ENCODE measurements around the gene ALKAL2. TPM values are rescaled to one million over a fixed set of nuclear protein-coding genes. Genes with fewer than 3 reads are reported as not detected.

The ALKAL2 gene
- total and polyA plus RNA-seq, 9 donors, result 1.1 to 3.1 (median 1.7) TPM

DNA sequence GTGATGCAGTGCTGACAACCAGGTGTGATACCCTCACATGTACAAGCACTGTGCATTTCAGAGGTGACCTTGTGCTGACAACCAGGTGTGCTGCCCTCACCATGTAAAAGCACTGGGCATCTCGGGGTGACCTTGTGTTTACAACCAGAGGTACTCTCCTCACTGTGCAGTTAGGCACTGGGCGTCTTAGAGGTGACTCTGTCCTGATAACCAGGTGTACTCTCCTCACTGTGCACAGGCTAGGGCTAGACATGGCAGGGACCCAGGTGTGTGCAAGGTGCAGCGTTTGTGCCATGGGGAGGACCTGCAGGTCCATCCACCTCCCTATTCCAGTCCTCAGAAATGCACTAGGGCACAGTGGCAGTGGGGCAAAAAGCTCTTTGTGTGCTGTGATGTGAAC, 8.5 kb upstream of the ALKAL2 start:
- no peak overlapping the region for H3K4me3 ChIP-seq (ENCODE audit: low read length)
- no peaks in the 10 kb centered on the region for H3K4me1 ChIP-seq (ENCODE audit: control insufficient read depth, insufficient read depth, low read length)
- H3K27me3 ChIP-seq (ENCODE audit: control insufficient read depth, insufficient read depth, low read length), result peaks cover 11% of the 10 kb centered on the region
- H3K27ac ChIP-seq (ENCODE audit: low read length), result no peak overlapping the region
- DNase-seq, result no peak
- no peaks in the 10 kb centered on the region for H3K9me3 ChIP-seq (replicated peaks; ENCODE audit: control insufficient read depth, low read depth, low read length)
- no peaks in the 10 kb centered on the region for H3K36me3 ChIP-seq (ENCODE audit: control insufficient read depth, insufficient read depth, low read length)
- 80% methylated on average over 2 of the region's 3 CpGs for WGBS (ENCODE audit: insufficient coverage)

- Histone ChIP-seq H3K4me3 (ENCODE audit: low read length) (no peak overlapping the region), H3K36me3 (ENCODE audit: control insufficient read depth, insufficient read depth, low read length) (no peaks in the 10 kb centered on the region), H3K4me1 (ENCODE audit: control insufficient read depth, insufficient read depth, low read length) (no peaks in the 10 kb centered on the region), H3K27ac (ENCODE audit: low read length) (no peak overlapping the region), H3K27me3 (ENCODE audit: control insufficient read depth, insufficient read depth, low read length) (peaks cover 16% of the 10 kb centered on the region), H3K9me3 (replicated peaks; ENCODE audit: control insufficient read depth, low read depth, low read length) (no peaks in the 10 kb centered on the region)
- 82% methylated on average over 5 of the region's 5 CpGs for WGBS (ENCODE audit: insufficient coverage)
- no peak for DNase-seq
Measured at GRCh38 chr2:295090-295489, 7.2 kb upstream of the ALKAL2 start.

DNA sequence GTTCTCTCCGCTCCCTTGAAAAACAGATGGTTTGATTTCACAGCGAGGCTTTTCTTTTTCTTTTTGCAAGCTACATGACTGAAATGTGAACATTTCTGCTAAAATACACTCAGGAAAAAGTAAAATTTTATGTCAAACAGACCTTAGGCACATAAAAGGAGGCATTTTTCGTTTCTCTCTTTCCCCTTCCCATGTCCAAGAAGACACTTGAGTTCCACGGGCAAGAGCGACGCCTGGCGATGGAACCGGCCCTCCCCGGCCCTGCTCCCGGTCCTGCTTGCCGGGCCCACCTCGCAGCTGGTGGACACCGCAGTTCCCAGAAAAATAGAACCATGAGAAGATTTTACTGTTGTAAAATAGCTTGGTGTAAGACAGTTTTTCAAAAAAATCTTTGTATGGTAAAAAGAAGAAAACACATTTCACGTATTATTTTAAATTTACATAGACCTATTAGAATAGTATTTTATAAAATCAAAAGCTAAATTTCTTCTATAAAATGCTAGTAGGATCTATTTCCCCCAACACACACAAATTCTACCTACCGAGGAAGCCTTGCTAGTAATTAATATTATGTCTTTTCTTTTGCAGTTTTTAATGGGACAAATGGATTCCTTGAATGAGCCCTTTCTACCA, 2.3 kb upstream of the ALKAL2 start:
- H3K27ac ChIP-seq (ENCODE audit: low read length), result no peak overlapping the region
- no peaks in the 10 kb centered on the region for H3K36me3 ChIP-seq (ENCODE audit: control insufficient read depth, insufficient read depth, low read length)
- no peaks in the 10 kb centered on the region for H3K9me3 ChIP-seq (replicated peaks; ENCODE audit: control insufficient read depth, low read depth, low read length)
- DNase-seq, result peak; percentile 90
- H3K4me3 ChIP-seq (ENCODE audit: low read length), result peak overlapping the region; percentile 50
- 0% methylated on average over 2 of the region's 15 CpGs for WGBS (ENCODE audit: insufficient coverage)
- peaks cover 32% of the 10 kb centered on the region for H3K27me3 ChIP-seq (ENCODE audit: control insufficient read depth, insufficient read depth, low read length)
- peaks cover 13% of the 10 kb centered on the region for H3K4me1 ChIP-seq (ENCODE audit: control insufficient read depth, insufficient read depth, low read length)

DNA sequence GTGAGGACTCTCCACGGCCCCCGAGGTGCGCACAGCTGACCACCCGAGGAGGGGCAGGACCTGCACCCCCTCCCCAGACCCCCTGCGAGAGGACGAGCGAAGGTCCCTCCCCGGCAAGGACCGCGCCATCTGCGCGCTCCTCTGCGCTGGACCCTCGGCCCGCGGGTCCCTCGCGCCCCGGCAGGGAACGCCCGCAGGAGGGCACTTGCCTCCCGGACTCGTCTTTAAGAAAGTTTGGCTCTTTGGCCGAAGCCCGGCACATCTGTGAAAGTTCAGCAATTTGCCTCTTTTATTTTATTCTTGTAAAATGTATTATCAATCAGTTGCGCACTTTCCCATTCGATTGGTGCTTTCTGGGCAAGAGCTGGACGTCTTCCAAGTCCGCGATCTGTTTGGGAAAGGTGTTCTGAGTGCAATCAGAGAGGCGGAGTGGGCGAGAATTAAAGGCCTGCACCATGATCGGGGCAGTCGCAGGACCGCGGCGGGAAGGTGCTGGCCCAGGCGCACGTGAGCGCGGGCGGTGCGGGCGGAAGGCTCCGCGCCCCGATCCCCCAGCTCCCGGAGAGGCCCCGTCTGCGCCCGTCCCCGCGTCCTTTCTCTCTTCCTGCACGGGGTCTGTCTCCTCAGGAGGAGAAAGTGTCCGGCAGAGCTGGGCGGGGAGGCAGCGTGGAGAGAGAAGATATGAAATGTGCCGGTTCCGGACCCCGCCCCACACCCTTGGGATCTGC, 1.6 kb upstream of the ALKAL2 start:
- peaks cover 13% of the 10 kb centered on the region for H3K4me1 ChIP-seq (ENCODE audit: control insufficient read depth, insufficient read depth, low read length)
- H3K36me3 ChIP-seq (ENCODE audit: control insufficient read depth, insufficient read depth, low read length), result no peaks in the 10 kb centered on the region
- H3K27ac ChIP-seq (ENCODE audit: low read length), result no peak overlapping the region
- peak overlapping the region; percentile 50 for H3K4me3 ChIP-seq (ENCODE audit: low read length)
- WGBS (ENCODE audit: insufficient coverage), result under 1% methylated on average over 47 of the region's 60 CpGs
- peaks cover 35% of the 10 kb centered on the region for H3K27me3 ChIP-seq (ENCODE audit: control insufficient read depth, insufficient read depth, low read length)
- no peaks in the 10 kb centered on the region for H3K9me3 ChIP-seq (replicated peaks; ENCODE audit: control insufficient read depth, low read depth, low read length)
- DNase-seq, result peak; percentile 34

DNA sequence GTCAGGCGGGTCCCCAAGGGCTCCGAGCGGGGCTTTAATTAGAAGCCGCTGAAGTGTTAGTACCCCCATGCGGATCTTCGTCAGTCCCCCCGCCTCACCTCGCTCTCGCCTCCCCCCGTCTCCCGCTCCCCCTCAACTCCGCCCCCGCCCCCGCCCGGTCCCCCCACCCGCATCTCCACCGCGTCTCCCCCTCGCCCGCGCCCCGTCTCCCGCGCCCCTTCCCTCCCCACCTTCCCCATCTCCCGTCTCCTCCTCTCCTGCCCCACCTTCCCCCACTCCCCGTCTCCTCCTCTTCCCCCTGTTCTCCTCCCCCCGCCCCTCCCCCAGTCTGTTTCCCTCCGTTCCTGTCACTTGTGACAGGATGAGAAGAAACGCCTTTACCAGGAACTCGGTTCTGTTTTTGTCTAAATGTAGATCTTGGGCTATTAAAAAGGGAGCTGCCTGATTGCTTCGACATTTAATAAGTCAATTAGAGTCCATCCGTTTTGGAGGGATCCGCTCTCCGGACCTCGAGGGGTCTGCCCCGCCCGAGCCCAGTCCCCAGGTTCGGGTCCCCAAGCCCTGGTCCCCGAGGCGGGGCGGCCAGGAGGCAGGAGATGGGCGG, 969 bp upstream of the ALKAL2 start:
- H3K4me1 ChIP-seq (ENCODE audit: control insufficient read depth, insufficient read depth, low read length), result peaks cover 13% of the 10 kb centered on the region
- H3K4me3 ChIP-seq (ENCODE audit: low read length), result peak overlapping the region; percentile 50
- under 1% methylated on average over 12 of the region's 42 CpGs for WGBS (ENCODE audit: insufficient coverage)
- peaks cover 5% of the 10 kb centered on the region for H3K36me3 ChIP-seq (ENCODE audit: control insufficient read depth, insufficient read depth, low read length)
- no peaks in the 10 kb centered on the region for H3K9me3 ChIP-seq (replicated peaks; ENCODE audit: control insufficient read depth, low read depth, low read length)
- DNase-seq, result peak; percentile 25
- no peak overlapping the region for H3K27ac ChIP-seq (ENCODE audit: low read length)
- H3K27me3 ChIP-seq (ENCODE audit: control insufficient read depth, insufficient read depth, low read length), result peaks cover 35% of the 10 kb centered on the region

DNA sequence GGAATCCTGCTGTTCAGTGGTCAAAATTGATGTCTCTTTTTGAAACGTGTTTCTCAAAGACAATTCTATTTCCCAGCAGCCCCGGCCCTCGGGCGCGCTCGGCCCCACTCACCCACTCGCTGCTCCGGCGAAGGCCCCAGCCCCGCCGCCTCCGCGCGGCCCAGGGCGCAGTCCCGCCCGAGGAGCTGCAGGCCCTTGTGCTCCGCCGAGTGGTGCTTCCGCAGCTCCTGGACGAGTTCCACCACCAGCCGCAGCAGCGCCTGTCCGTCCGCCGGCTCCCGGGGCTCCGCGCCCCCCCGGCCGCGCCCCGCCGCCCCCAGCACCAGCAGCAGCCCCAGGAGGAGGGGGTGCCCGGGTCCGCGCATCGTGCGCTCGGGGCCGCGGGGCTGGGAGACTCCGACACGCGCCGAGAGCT, 413 bp downstream of the ALKAL2 start:
- WGBS (ENCODE audit: insufficient coverage), result under 1% methylated on average over 29 of the region's 46 CpGs
- H3K9me3 ChIP-seq (replicated peaks; ENCODE audit: control insufficient read depth, low read depth, low read length), result no peaks in the 10 kb centered on the region
- H3K27me3 ChIP-seq (ENCODE audit: control insufficient read depth, insufficient read depth, low read length), result peaks cover 35% of the 10 kb centered on the region
- DNase-seq, result peak; percentile 63
- no peak overlapping the region for H3K27ac ChIP-seq (ENCODE audit: low read length)
- peaks cover 10% of the 10 kb centered on the region for H3K36me3 ChIP-seq (ENCODE audit: control insufficient read depth, insufficient read depth, low read length)
- H3K4me3 ChIP-seq (ENCODE audit: low read length), result peak overlapping the region; percentile 12
- peaks cover 13% of the 10 kb centered on the region for H3K4me1 ChIP-seq (ENCODE audit: control insufficient read depth, insufficient read depth, low read length)

DNA sequence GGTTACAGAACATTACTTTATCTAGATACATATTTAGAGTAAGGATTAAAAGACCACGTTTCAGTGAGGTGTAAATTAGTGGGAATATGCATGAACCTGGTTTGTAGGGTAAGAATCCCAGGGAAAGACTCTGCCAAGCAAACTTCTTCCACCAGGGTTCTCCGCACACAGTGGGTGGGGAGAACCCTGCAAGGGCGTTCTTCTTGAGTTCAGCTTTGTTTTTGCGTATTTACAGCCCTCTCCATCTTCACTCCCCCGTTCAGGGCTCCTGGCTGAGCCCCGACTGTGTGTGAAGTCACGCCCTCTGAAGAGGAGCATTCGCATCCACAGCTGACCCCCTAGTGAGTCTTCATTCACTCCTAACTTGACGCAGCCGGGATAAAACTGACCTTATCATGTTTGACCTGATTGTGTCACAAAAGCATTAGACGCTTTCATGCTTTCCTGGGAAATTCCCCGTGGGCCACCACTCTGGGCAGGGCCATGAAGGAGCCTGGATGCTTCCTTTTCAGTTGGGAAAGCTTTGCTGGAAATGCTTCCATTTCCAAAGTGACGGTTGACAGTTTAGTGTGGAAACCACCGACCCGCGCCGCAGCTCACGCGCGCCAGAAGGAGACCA, 1.0 kb downstream of the ALKAL2 start:
- WGBS (ENCODE audit: insufficient coverage), result 28% methylated on average over 10 of the region's 20 CpGs
- Histone ChIP-seq H3K27me3 (ENCODE audit: control insufficient read depth, insufficient read depth, low read length) (peaks cover 35% of the 10 kb centered on the region), H3K9me3 (replicated peaks; ENCODE audit: control insufficient read depth, low read depth, low read length) (no peaks in the 10 kb centered on the region), H3K36me3 (ENCODE audit: control insufficient read depth, insufficient read depth, low read length) (peaks cover 16% of the 10 kb centered on the region), H3K4me3 (ENCODE audit: low read length) (no peak overlapping the region), H3K4me1 (ENCODE audit: control insufficient read depth, insufficient read depth, low read length) (peaks cover 13% of the 10 kb centered on the region), H3K27ac (ENCODE audit: low read length) (no peak overlapping the region)
- DNase-seq, result no peak

DNA sequence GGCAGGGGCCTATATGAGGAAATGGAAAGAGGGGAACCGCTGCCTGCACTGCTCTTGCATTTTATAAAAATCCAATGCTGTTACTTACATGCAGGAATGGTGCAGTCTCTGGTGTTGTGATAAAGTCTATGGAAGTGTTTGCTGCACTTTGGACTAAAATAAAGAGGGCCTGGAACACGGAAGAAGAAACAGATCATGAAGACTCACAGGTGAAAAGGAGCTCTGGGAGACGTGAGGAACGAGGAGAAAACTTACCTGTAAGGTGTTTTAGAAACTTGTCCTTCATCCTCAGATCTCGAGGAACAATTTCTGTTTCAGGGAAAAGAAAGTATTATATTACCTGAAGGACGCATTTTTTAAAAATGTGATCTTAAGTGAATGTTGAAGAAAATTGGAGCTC, 1.9 kb downstream of the ALKAL2 start:
- Histone ChIP-seq H3K36me3 (ENCODE audit: control insufficient read depth, insufficient read depth, low read length) (peaks cover 25% of the 10 kb centered on the region), H3K27me3 (ENCODE audit: control insufficient read depth, insufficient read depth, low read length) (peaks cover 34% of the 10 kb centered on the region), H3K4me1 (ENCODE audit: control insufficient read depth, insufficient read depth, low read length) (peaks cover 13% of the 10 kb centered on the region), H3K9me3 (replicated peaks; ENCODE audit: control insufficient read depth, low read depth, low read length) (no peaks in the 10 kb centered on the region), H3K27ac (ENCODE audit: low read length) (no peak overlapping the region), H3K4me3 (ENCODE audit: low read length) (no peak overlapping the region)
- WGBS (ENCODE audit: insufficient coverage), result 80% methylated on average over 2 of the region's 6 CpGs
- no peak for DNase-seq

- Histone ChIP-seq H3K27ac (ENCODE audit: low read length) (no peak overlapping the region), H3K9me3 (replicated peaks; ENCODE audit: control insufficient read depth, low read depth, low read length) (no peaks in the 10 kb centered on the region), H3K4me3 (ENCODE audit: low read length) (no peak overlapping the region), H3K4me1 (ENCODE audit: control insufficient read depth, insufficient read depth, low read length) (peaks cover 13% of the 10 kb centered on the region), H3K27me3 (ENCODE audit: control insufficient read depth, insufficient read depth, low read length) (peaks cover 32% of the 10 kb centered on the region), H3K36me3 (ENCODE audit: control insufficient read depth, insufficient read depth, low read length) (peaks cover 28% of the 10 kb centered on the region)
- WGBS (ENCODE audit: insufficient coverage), result no CpG with 5 or more reads among the region's 1 CpG
- peak; percentile 5 for DNase-seq
Measured at GRCh38 chr2:285531-285930, 2.4 kb downstream of the ALKAL2 start.

GRCh38 chr2:284896-285492, 2.9 kb downstream of the ALKAL2 start:
- H3K27ac ChIP-seq (ENCODE audit: low read length), result no peak overlapping the region
- H3K4me1 ChIP-seq (ENCODE audit: control insufficient read depth, insufficient read depth, low read length), result peaks cover 13% of the 10 kb centered on the region
- 75% methylated on average over 12 of the region's 13 CpGs for WGBS (ENCODE audit: insufficient coverage)
- H3K9me3 ChIP-seq (replicated peaks; ENCODE audit: control insufficient read depth, low read depth, low read length), result no peaks in the 10 kb centered on the region
- DNase-seq, result no peak
- no peak overlapping the region for H3K4me3 ChIP-seq (ENCODE audit: low read length)
- peaks cover 29% of the 10 kb centered on the region for H3K27me3 ChIP-seq (ENCODE audit: control insufficient read depth, insufficient read depth, low read length)
- H3K36me3 ChIP-seq (ENCODE audit: control insufficient read depth, insufficient read depth, low read length), result peaks cover 33% of the 10 kb centered on the region
